A549 (cell line): ENCODE measurements around the gene BAHD1. TPM values are rescaled to one million over a fixed set of nuclear protein-coding genes. Genes with fewer than 3 reads are reported as not detected.

Experiments
- ATAC-seq, 2 experiments: fragments of 200-7000 bp in 1 of 2; fragments of >200 bp in 1 of 2; cut with Nextera tagmentation in 1 of 2; cut with Tn5 transposase in 1 of 2; 3 replicates each; pipeline versions ENCODE4 v1.8.0 to v1.9.1; 2018 to 2020; ENCODE audit warnings: mild to moderate bottlenecking in 1 of 2, moderate library complexity in 1 of 2
- CTCF ChIA-PET: fragments of 300-600 bp; sonication (Branson Sonifier 250); formaldehyde crosslinking; extraction: SDS; loops from one replicate; lab custom pipeline; 2021; ENCODE audit warnings: antibody characterized with exemption, inconsistent platforms; lab: Yijun Ruan, JAX
- POLR2A ChIA-PET: fragments of 350-600 bp; formaldehyde crosslinking; extraction: SDS; loops from one replicate; lab custom pipeline; 2021; ENCODE audit warnings: antibody characterized with exemption, inconsistent platforms; lab: Yijun Ruan, JAX
- DNase-seq, 2 experiments: peaks; one replicate each; pipeline versions ENCODE4 v3.0.0 to v3.0.0-alpha.2; 2011 to 2016; ENCODE audit warnings: low read depth in 1 of 2, low spot score in 1 of 2
- FAIRE-seq: peaks from 2 replicates; lab custom pipeline; 2011; peaks lifted over from hg19 to GRCh38; lab: Jason Lieb, UNC
- H3K27ac ChIP-seq, 2 experiments: fragments of >200 bp; sonication (Bioruptor Twin); formaldehyde crosslinking; 3 replicates each; pipeline ENCODE4 v1.5.1; 2016 to 2017
- H3K4me1 ChIP-seq: fragments of >200 bp; sonication (Bioruptor Twin); formaldehyde crosslinking; 3 replicates; pipeline ENCODE4 v1.6.1; 2016
- H3K4me2 ChIP-seq: fragments of >200 bp; sonication (Bioruptor Twin); formaldehyde crosslinking; 3 replicates; pipeline ENCODE4 v1.6.1; 2016
- H3K4me3 ChIP-seq: fragments of >200 bp; sonication (Bioruptor Twin); formaldehyde crosslinking; 3 replicates; pipeline ENCODE4 v1.5.1; 2016
- H3K9me3 ChIP-seq: fragments of >200 bp; sonication (Bioruptor Twin); formaldehyde crosslinking; 3 replicates; pipeline ENCODE4 v1.6.1; 2016
- ATOH8 ChIP-seq: fragments of 250-450 bp; sonication (Bioruptor Pico); IDR thresholded peaks from 2 replicates; pipeline ENCODE4 v1.5.0; 2020; ENCODE audit warnings: low read depth, mild to moderate bottlenecking, moderate library complexity
- CBX2 ChIP-seq: fragments of 200-600 bp; sonication (generic); IDR thresholded peaks from 2 replicates; pipeline ENCODE4 v1.6.1; 2016; ENCODE audit warnings: low read depth, mild to moderate bottlenecking, borderline replicate concordance
- CBX8 ChIP-seq: fragments of 200-600 bp; sonication (generic); IDR thresholded peaks from 2 replicates; pipeline ENCODE4 v1.6.1; 2016
- CEBPB ChIP-seq, 2 experiments: fragments of >200 bp in 1 of 2; sonication (Bioruptor Twin) in 1 of 2; formaldehyde crosslinking in 1 of 2; IDR thresholded peaks; 2 replicates each; pipeline ENCODE4 v1.6.1; 2012 to 2016
- E2F6 ChIP-seq: IDR thresholded peaks from 2 replicates; pipeline ENCODE4 v1.6.1; 2012; ENCODE audit warnings: low read depth, borderline replicate concordance
- EHF ChIP-seq: fragments of 250-450 bp; sonication (Bioruptor Pico); IDR thresholded peaks from 2 replicates; pipeline ENCODE4 v1.5.0; 2020; ENCODE audit warnings: mild to moderate bottlenecking
- EHMT2 ChIP-seq: fragments of 200-600 bp; sonication (generic); IDR thresholded peaks from 2 replicates; pipeline ENCODE4 v1.6.1; 2016; ENCODE audit warnings: antibody characterized with exemption, low read depth, mild to moderate bottlenecking, moderate library complexity
- ELK1 ChIP-seq: fragments of 150-350 bp; IDR thresholded peaks from 2 replicates; pipeline ENCODE4 v1.6.1; 2014; ENCODE audit warnings: low read depth, mild to moderate bottlenecking, low read length
- FOSB ChIP-seq: fragments of 250-450 bp; sonication (Bioruptor Pico); IDR thresholded peaks from 2 replicates; pipeline ENCODE4 v1.5.0; 2020; ENCODE audit warnings: mild to moderate bottlenecking, moderate library complexity
- FOXS1 ChIP-seq: fragments of 250-450 bp; sonication (Bioruptor Pico); IDR thresholded peaks from 2 replicates; pipeline ENCODE4 v1.5.0; 2020; ENCODE audit warnings: mild to moderate bottlenecking, moderate library complexity
- GATA3 ChIP-seq: IDR thresholded peaks from 2 replicates; pipeline ENCODE4 v1.6.1; 2012; ENCODE audit warnings: borderline replicate concordance
- HOXB5 ChIP-seq: fragments of 250-450 bp; sonication (Bioruptor Pico); IDR thresholded peaks from 2 replicates; pipeline ENCODE4 v1.5.0; 2020; ENCODE audit warnings: mild to moderate bottlenecking, moderate library complexity
- JUN ChIP-seq, 2 experiments: fragments of >200 bp; sonication (Bioruptor Twin); formaldehyde crosslinking; IDR thresholded peaks; 2 replicates in 1 of 2; 3 replicates in 1 of 2; pipeline ENCODE4 v1.6.1; 2016 to 2017
- KDM5A ChIP-seq: fragments of 200-600 bp; sonication (generic); IDR thresholded peaks from 2 replicates; pipeline ENCODE4 v1.6.1; 2016; ENCODE audit warnings: antibody characterized with exemption, mild to moderate bottlenecking
- MYC ChIP-seq: IDR thresholded peaks from 2 replicates; pipeline ENCODE4 v1.6.1; 2012; ENCODE audit warnings: mild to moderate bottlenecking, inconsistent platforms, low read length, improper control_type of control experiment, borderline replicate concordance
- NR3C1 ChIP-seq: fragments of >200 bp; sonication (Bioruptor Twin); formaldehyde crosslinking; IDR thresholded peaks from 3 replicates; pipeline ENCODE4 v1.6.1; 2017
- PHF8 ChIP-seq: fragments of 200-600 bp; sonication (generic); IDR thresholded peaks from 2 replicates; pipeline ENCODE4 v1.6.1; 2016; ENCODE audit warnings: low read depth, mild to moderate bottlenecking, antibody characterized with exemption, moderate library complexity, borderline replicate concordance
- POLR2A ChIP-seq: IDR thresholded peaks from 2 replicates; pipeline ENCODE4 v1.6.1; 2012; ENCODE audit warnings: mild to moderate bottlenecking, low read length
- SMC3 ChIP-seq: fragments of >200 bp; sonication (Bioruptor Twin); formaldehyde crosslinking; IDR thresholded peaks from 3 replicates; pipeline ENCODE4 v1.6.1; 2018; ENCODE audit warnings: inconsistent platforms
- WGBS: methylation state at CpG from one replicate; pipeline ENCODE4 v1.1.6; 2017; ENCODE audit errors: missing lambda C conversion rate; 5-methylcytosine and 5-hydroxymethylcytosine counted together
- polyA plus RNA-seq, 4 experiments: library from polyadenylated mRNA; depleted of rRNA in 3 of 4; stranded (reverse); fragments of >200 nt; fragmentation: RNase III in 1 of 4; extraction: RNeasy Plus Mini Kit Qiagen cat#74134 plus additional on column Dnase treatment in 1 of 4; gene quantifications; 2 replicates in 3 of 4; 3 replicates in 1 of 4; pipeline ENCODE4 v1.2.3, GENCODE V29; 2011 to 2017
- TF ChIP-seq, protein P1 (sequence below): fragments of >200 bp; sonication (Bioruptor Twin); formaldehyde crosslinking; IDR thresholded peaks from 3 replicates; pipeline ENCODE4 v1.5.1; 2016
- TF ChIP-seq, protein P2 (sequence below): fragments of 450-650 bp; IDR thresholded peaks from 2 replicates; pipeline ENCODE4 v1.6.1; 2014; ENCODE audit warnings: antibody characterized with exemption
- TF ChIP-seq, protein P3 (sequence below): IDR thresholded peaks from 2 replicates; pipeline ENCODE4 v1.6.1; 2012

BAHD1 gene
- polyA plus RNA-seq, 2 of the 4 experiments (the other 2 are of a cell fraction), result 2.3 to 11.1 TPM

DNA sequence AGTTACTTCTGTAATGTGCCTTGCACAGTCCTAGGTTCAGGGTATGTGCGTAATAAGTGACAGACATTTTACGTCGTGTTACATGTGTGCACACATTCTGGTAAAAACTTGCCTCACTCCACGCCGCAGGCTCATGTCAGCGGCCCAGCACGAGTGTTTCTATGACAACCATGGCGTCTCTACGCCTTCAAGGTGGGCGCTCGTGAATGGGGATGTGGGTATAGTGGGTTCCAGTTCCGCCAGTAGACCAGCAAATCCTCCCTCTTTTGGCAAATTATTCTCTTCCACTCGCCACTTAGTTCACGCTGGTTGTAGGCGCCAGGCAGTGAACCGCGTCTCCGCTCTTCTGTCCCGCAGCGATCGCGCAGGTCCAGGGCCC lies 70.3 kb downstream of the BAHD1 start:
- TF ChIP-seq, protein P1, sequence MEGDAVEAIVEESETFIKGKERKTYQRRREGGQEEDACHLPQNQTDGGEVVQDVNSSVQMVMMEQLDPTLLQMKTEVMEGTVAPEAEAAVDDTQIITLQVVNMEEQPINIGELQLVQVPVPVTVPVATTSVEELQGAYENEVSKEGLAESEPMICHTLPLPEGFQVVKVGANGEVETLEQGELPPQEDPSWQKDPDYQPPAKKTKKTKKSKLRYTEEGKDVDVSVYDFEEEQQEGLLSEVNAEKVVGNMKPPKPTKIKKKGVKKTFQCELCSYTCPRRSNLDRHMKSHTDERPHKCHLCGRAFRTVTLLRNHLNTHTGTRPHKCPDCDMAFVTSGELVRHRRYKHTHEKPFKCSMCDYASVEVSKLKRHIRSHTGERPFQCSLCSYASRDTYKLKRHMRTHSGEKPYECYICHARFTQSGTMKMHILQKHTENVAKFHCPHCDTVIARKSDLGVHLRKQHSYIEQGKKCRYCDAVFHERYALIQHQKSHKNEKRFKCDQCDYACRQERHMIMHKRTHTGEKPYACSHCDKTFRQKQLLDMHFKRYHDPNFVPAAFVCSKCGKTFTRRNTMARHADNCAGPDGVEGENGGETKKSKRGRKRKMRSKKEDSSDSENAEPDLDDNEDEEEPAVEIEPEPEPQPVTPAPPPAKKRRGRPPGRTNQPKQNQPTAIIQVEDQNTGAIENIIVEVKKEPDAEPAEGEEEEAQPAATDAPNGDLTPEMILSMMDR, result no peak
- no peak for TF ChIP-seq FOSB (CRISPR knock-in tag)
- no peak for TF ChIP-seq ATOH8 (CRISPR knock-in tag)
- TF ChIP-seq HOXB5, result no peak
- no peak for TF ChIP-seq E2F6
- TF ChIP-seq, protein P2, sequence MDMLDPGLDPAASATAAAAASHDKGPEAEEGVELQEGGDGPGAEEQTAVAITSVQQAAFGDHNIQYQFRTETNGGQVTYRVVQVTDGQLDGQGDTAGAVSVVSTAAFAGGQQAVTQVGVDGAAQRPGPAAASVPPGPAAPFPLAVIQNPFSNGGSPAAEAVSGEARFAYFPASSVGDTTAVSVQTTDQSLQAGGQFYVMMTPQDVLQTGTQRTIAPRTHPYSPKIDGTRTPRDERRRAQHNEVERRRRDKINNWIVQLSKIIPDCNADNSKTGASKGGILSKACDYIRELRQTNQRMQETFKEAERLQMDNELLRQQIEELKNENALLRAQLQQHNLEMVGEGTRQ, result no peak
- TF ChIP-seq FOXS1 (CRISPR knock-in tag), result no peak
- TF ChIP-seq PHF8, result no peak
- TF ChIP-seq EHF (CRISPR knock-in tag), result no peak
- TF ChIP-seq CBX8, result no peak
- TF ChIP-seq JUN (IDR thresholded peaks at IDR 0.05), result no peak
- TF ChIP-seq NR3C1, result no peak
- no peak for TF ChIP-seq MYC
- no peak for TF ChIP-seq ELK1
- TF ChIP-seq KDM5A, result no peak
- TF ChIP-seq GATA3, result no peak
- no peak for TF ChIP-seq EHMT2
- no peak for TF ChIP-seq CBX2
- TF ChIP-seq SMC3, result no peak
- POLR2A ChIA-PET, result no interaction called here
- H3K27ac ChIP-seq, result peak overlapping the region; percentile 68 to 88
- DNase-seq (no peak), FAIRE-seq (no peak), ATAC-seq (no peak)
- H3K4me2 ChIP-seq, result peak overlapping the region; percentile 73
- CTCF ChIA-PET, result no interaction called here
- H3K4me1 ChIP-seq, result peaks cover 7% of the 10 kb centered on the region; the same call in 2 of the 3 replicates
- 94% methylated on average over 22 of the region's 22 CpGs for WGBS
- H3K4me3 ChIP-seq, result peak overlapping the region; percentile 36
- H3K9me3 ChIP-seq, result no peaks in the 10 kb centered on the region

GRCh38 chr15:40511472-40512133 lies 70.8 kb downstream of the BAHD1 start:
- DNase-seq, result peak; percentile 18 to 53
- FAIRE-seq, result no peak
- WGBS, result 19% methylated on average over 11 of the region's 61 CpGs
- peak overlapping the region; percentile 68 to 88 for H3K27ac ChIP-seq
- POLR2A ChIA-PET, result no interaction called here
- CTCF ChIA-PET, result no interaction called here
- no peaks in the 10 kb centered on the region for H3K9me3 ChIP-seq
- peaks cover 5% of the 10 kb centered on the region; the same call in 2 of the 3 replicates for H3K4me1 ChIP-seq
- H3K4me2 ChIP-seq, result peak overlapping the region; percentile 73
- H3K4me3 ChIP-seq, result peak overlapping the region; percentile 36
- peak; percentile 84 to 85 for ATAC-seq
- no peak for TF ChIP-seq JUN (IDR thresholded peaks at IDR 0.05)
- TF ChIP-seq CEBPB (IDR thresholded peaks at IDR 0.05), result peak; percentile 26 to 60; a peak in 2 of 4 replicates
- TF ChIP-seq, protein P3, sequence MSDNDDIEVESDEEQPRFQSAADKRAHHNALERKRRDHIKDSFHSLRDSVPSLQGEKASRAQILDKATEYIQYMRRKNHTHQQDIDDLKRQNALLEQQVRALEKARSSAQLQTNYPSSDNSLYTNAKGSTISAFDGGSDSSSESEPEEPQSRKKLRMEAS, result peak; percentile 49
- peak; percentile 25; the same call in 1 of the 2 replicates for TF ChIP-seq POLR2A
- peak; percentile 49; the same call in 1 of the 2 replicates for TF ChIP-seq E2F6
